ENCODE data around the gene CASP5. TPM values are rescaled to one million over a fixed set of nuclear protein-coding genes. Genes with fewer than 3 reads are reported as not detected.

CASP5 gene
- polyA plus RNA-seq, 3 donors, result 2.3 to 6.4 (median 4.4) TPM

DNA sequence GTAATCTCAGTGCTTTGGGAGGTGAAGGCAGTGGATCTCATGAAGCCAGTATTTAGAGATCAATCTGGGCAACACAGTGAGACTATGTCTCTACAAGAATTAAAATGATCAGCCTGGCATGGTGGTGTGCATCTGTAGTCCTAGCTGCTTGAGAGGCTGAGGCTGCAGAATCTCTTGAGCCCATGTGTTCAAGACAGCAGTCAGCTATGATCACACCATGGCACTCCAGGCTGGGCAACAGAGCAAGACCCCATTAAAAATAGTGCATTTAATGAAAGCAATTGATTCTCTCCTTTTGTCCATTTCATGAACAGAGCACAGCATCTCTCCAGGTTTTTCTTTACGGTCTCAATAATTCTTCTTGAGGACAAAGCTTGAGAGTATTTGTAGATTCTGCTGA is 33.5 kb upstream of the CASP5 start:
- H3K36me3 ChIP-seq (replicated peaks in 1 of 2; ENCODE audit: control insufficient read depth in 1 of 2, insufficient read depth in 2 of 2, low read length in 2 of 2), result no peaks in the 10 kb centered on the region
- H3K4me2 ChIP-seq (replicated peaks; ENCODE audit: extremely low read depth, low read length, poor library complexity, severe bottlenecking), result no peak overlapping the region
- intact Hi-C loops (cut with micrococcal nuclease), result loop anchor here in 1 of 2 donors (5.0 kb wide), 1 partner anchor 41 kb away; no protein-coding TSS in a partner anchor
- no peak overlapping the region for H3K9ac ChIP-seq (ENCODE audit: insufficient read depth, low read length, poor library complexity, severe bottlenecking)
- no peak overlapping the region for H3K4me3 ChIP-seq (replicated peaks in 1 of 3; ENCODE audit: low read depth in 2 of 3, low read length in 3 of 3)
- no peaks in the 10 kb centered on the region for H3K4me1 ChIP-seq (ENCODE audit: control insufficient read depth in 1 of 2, insufficient read depth in 2 of 2, low read length in 2 of 2)
- H2AFZ ChIP-seq (ENCODE audit: insufficient read depth, low read depth, low read length, poor library complexity, severe bottlenecking), result peak overlapping the region; percentile 2
- H3K27ac Mint-ChIP-seq, result peak overlapping the region in 1 of 7 donors; percentile 73
- H3K27me3 Mint-ChIP-seq (ENCODE audit: low read depth in 3 of 3), result peaks cover 0 to 2% (median 0%) of the 10 kb centered on the region in 3 donors
- peaks cover 12% of the 10 kb centered on the region for H3K4me1 Mint-ChIP-seq
- no peaks in the 10 kb centered on the region for H3K9me3 ChIP-seq (replicated peaks in 1 of 2; ENCODE audit: control insufficient read depth in 1 of 2, insufficient read depth in 1 of 2, low read length in 2 of 2)
- no CpG with 5 or more reads among the region's 1 CpG for WGBS (ENCODE audit: insufficient coverage)
- no peak overlapping the region for H3K4me3 Mint-ChIP-seq
- no peak overlapping the region for H3K27ac ChIP-seq (ENCODE audit: low read depth in 1 of 2, low read length in 2 of 2)
- DNase-seq, result no peak
- peaks cover 0 to 2% (median 0%) of the 10 kb centered on the region in 7 donors for H3K9me3 Mint-ChIP-seq
- no peaks in the 10 kb centered on the region for H3K79me2 ChIP-seq (ENCODE audit: insufficient read depth, low read length)
- TF ChIP-seq, protein P1, sequence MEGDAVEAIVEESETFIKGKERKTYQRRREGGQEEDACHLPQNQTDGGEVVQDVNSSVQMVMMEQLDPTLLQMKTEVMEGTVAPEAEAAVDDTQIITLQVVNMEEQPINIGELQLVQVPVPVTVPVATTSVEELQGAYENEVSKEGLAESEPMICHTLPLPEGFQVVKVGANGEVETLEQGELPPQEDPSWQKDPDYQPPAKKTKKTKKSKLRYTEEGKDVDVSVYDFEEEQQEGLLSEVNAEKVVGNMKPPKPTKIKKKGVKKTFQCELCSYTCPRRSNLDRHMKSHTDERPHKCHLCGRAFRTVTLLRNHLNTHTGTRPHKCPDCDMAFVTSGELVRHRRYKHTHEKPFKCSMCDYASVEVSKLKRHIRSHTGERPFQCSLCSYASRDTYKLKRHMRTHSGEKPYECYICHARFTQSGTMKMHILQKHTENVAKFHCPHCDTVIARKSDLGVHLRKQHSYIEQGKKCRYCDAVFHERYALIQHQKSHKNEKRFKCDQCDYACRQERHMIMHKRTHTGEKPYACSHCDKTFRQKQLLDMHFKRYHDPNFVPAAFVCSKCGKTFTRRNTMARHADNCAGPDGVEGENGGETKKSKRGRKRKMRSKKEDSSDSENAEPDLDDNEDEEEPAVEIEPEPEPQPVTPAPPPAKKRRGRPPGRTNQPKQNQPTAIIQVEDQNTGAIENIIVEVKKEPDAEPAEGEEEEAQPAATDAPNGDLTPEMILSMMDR (IDR thresholded peaks at IDR 0.05), result no peak
- no peaks in the 10 kb centered on the region for H3K36me3 Mint-ChIP-seq
- no peaks in the 10 kb centered on the region for H4K20me1 ChIP-seq (ENCODE audit: insufficient read depth, low read length)
- H3K27me3 ChIP-seq (ENCODE audit: control insufficient read depth in 2 of 2, insufficient read depth in 2 of 2, low read length in 2 of 2), result no peaks in the 10 kb centered on the region

DNA sequence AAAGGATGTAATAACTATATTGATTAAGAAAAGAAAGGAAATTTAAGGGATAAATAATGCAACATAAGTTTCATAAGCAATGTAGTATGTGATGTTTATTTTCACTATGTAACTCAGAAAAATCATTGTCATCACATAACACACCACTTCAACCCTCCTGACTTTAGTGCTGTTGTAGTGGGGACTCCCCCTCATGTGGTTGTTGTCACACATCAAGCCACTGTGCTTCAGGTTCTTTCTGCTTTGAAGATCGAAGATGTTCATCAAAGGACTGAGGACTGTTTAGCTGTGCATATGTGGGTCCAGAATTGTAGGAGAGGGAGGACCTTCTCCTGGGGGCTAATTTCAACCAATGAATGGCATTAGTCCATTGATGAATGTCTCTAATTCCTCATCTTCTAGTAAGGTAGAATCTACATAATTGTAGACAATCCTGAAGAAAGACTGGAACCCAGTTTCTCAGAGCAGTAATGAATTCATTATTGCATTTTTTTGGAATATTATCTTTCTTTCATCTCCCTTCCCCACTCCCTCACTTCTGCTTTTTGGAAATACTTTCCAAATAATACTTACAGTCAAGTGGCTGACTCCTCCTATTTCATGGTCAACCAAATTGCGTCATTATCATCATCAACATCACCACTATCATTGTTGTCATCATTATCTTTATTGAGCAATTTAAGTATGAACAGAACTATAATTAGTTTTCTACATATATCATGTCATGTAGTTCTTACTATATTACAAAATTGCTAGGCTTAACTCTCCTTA is 31.9 kb upstream of the CASP5 start:
- peaks cover 16% of the 10 kb centered on the region for H3K4me1 Mint-ChIP-seq
- WGBS (ENCODE audit: insufficient coverage), result no CpG with 5 or more reads among the region's 2 CpGs
- Histone ChIP-seq H3K4me1 (ENCODE audit: control insufficient read depth in 1 of 2, insufficient read depth in 2 of 2, low read length in 2 of 2) (no peaks in the 10 kb centered on the region), H3K9me3 (replicated peaks in 1 of 2; ENCODE audit: control insufficient read depth in 1 of 2, insufficient read depth in 1 of 2, low read length in 2 of 2) (no peaks in the 10 kb centered on the region), H3K27ac (ENCODE audit: low read depth in 1 of 2, low read length in 2 of 2) (no peak overlapping the region), H3K36me3 (replicated peaks in 1 of 2; ENCODE audit: control insufficient read depth in 1 of 2, insufficient read depth in 2 of 2, low read length in 2 of 2) (no peaks in the 10 kb centered on the region), H3K4me3 (replicated peaks in 1 of 3; ENCODE audit: low read depth in 2 of 3, low read length in 3 of 3) (no peak overlapping the region), H2AFZ (ENCODE audit: insufficient read depth, low read depth, low read length, poor library complexity, severe bottlenecking) (no peak overlapping the region), H3K79me2 (ENCODE audit: insufficient read depth, low read length) (no peaks in the 10 kb centered on the region), H3K4me2 (replicated peaks; ENCODE audit: extremely low read depth, low read length, poor library complexity, severe bottlenecking) (no peak overlapping the region), H4K20me1 (ENCODE audit: insufficient read depth, low read length) (no peaks in the 10 kb centered on the region), H3K9ac (ENCODE audit: insufficient read depth, low read length, poor library complexity, severe bottlenecking) (no peak overlapping the region), H3K27me3 (ENCODE audit: control insufficient read depth in 2 of 2, insufficient read depth in 2 of 2, low read length in 2 of 2) (no peaks in the 10 kb centered on the region)
- no peaks in the 10 kb centered on the region for H3K36me3 Mint-ChIP-seq
- TF ChIP-seq, protein P1 (IDR thresholded peaks at IDR 0.05), result no peak
- H3K9me3 Mint-ChIP-seq, result peaks cover 0 to 2% (median 0%) of the 10 kb centered on the region in 7 donors
- peaks cover 0 to 2% (median 0%) of the 10 kb centered on the region in 3 donors for H3K27me3 Mint-ChIP-seq (ENCODE audit: low read depth in 3 of 3)
- peak overlapping the region in 5 of 7 donors; percentile 40 to 77 (median 70) for H3K27ac Mint-ChIP-seq
- intact Hi-C loops (cut with micrococcal nuclease), result loop anchor here in 1 of 2 donors (5.0 kb wide), 1 partner anchor 42 kb away; no protein-coding TSS in a partner anchor
- DNase-seq, result peak; percentile 59 to 78 (median 62)
- H3K4me3 Mint-ChIP-seq, result no peak overlapping the region

Measured in CD14-positive monocyte (primary cell).